CD4-positive, alpha-beta T cell treated with Interleukin-17A for 1 hour (primary cell): ENCODE data around the gene GSDMA.

Experiments used
- DNase-seq: peaks from one replicate; pipeline ENCODE4 v3.0.0-alpha.2; 2020

The GSDMA gene

DNA sequence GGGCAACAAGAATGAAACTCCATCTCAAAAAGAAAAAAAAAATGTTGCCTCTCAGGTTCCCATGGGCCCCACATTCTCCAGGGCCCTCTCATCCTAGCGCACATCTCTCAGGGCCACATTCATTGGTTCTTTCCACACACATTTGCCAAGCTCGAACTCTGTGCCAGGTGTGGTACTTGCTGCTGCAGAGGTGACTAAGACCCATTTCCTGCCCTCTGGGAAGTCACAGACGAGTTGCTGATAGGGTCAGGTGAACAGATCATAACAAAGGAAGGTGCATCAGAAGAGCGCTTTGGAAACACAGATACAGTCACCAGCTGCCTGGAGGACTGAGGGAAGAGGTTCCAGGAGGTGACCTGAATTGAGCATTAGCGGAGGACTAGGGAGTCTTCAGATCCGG lies 1.0 kb downstream of the GSDMA start:
- peak; percentile 41 for DNase-seq

DNA sequence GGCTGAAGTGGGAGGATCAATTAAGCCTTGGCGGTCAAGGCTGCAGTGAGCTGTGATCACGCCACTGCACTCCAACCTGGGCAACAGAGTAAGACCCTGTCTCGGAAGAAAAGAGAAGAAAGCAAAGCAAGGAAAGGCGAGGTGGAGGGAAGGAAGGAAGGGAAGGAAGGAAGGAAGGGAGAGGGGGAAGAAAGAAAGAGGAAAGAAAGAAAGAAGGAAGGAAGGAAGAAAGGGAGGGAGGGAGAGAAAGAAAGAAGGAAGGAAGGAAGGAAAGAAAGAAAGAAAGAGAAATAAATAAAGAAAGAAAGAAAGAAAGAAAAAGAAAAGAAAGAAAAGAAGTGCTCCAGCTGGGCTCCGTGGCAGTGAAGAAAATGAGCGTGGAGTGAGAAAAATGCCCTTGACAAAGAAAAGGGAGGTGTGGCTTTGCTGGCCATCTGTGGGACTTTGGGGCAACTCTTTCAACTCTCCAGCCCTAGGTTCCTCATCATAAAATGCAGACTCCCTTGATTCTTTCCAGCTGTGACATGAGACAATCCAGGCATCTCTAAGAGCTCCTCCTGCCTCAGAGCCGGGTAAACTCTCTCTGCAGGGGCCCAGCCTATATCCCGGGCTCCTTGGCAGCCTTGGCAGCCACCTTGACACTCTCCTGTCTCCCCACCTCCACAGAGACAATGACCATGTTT lies 2.4 kb downstream of the GSDMA start:
- DNase-seq = no peak

DNA sequence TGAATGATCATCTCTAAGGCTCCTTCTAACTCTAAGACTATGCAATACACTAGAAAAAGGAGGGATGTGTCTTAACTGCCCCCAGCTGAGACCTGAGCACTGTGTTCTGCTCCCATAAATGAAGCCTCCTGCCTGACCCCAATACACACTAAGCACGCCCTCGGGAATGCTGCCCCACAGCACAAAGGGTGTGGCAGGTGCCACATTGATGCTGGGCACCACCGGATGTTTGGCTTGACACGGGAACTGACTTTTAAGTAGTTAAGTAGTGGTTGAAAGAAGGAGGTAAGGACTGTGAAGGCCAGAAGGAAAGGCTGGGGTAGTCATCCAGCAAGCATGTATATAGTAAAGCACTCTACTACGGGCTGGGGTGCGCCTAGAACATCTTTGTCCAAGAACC lies 4.0 kb downstream of the GSDMA start:
- no peak for DNase-seq

DNA sequence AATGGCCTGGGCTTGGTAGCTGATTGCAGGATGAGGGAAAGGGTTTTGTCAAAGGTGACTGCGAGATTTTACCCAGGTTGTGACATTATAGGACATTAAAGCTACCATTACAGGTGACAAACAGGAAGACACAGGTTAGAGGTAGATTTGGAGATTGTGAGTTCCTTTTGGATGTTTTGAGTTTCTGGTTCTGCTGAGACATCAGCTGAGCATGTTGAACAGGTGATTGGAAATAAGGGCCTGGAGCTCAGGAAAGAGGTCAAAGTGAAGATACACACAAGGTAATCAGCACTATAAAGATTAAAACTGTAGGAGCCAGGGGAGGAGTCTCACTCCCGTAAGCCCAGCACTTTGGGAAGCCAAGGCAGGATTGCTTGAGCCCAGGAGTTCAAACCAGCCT lies 6.0 kb downstream of the GSDMA start:
- DNase-seq = no peak

DNA sequence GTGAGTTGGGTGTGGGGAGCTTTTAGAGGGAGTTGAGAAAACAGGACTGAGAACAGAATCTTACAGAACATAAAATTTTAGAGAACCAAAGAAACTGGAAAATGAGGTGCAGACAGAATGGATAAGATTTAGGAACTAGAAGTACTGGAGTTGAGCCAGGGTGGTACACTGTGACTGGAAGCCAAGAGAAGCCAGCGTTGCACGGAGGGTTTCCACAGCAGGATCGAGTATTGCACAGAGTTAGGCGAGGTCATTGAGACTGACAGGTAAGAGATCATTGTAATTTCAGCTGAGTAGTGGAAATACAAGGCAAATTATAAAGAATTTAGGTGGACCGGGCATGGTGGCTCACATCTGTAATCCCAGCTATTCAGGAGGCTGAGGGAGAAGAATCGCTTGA lies 6.6 kb downstream of the GSDMA start:
- no peak for DNase-seq

DNA sequence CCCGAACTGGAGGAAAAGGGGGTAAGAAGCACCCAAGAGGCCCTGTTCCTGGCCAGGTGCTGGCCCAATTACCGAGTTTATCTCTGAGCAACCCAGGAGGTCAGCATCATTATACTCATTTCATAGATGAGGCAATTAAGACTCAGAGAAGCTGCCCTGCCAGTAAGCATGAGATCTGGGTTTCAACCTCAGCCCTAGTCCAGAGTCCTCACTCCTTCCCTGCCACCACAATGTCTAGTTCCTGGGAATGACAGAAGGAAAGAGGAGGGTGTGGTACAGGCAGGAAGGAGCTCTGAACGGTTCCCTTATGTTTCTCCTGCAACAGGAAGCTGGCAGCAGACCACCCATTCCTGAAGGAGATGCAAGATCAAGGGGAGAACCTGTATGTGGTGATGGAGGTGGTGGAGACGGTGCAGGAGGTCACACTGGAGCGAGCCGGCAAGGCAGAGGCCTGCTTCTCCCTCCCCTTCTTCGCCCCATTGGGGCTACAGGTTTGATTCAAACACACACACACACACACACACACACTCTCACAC lies 7.4 kb downstream of the GSDMA start:
- no peak for DNase-seq

DNA sequence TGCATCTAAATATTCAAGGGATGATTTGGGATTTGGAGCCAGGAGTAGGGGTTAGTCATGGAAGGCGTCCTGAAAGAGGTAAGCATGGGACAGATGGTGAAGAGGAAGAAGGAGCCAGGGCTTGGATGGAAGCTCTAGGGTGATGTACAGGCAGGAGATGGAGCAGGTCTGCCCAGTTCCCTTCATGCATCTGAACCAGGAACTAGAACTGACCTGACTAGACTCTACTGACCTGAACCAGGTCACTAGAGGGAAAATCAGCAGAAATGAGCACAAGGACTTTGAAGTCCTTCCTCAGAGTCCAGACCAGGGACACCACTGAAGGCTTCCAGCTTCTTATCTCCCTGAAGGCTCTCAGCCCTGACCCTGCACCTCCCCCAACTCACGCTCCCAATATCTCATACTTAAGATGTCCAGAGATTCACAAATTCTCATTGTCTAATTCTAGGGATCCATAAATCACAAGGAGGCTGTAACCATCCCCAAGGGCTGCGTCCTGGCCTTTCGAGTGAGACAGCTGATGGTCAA lies 8.3 kb downstream of the GSDMA start:
- DNase-seq = no peak

DNA sequence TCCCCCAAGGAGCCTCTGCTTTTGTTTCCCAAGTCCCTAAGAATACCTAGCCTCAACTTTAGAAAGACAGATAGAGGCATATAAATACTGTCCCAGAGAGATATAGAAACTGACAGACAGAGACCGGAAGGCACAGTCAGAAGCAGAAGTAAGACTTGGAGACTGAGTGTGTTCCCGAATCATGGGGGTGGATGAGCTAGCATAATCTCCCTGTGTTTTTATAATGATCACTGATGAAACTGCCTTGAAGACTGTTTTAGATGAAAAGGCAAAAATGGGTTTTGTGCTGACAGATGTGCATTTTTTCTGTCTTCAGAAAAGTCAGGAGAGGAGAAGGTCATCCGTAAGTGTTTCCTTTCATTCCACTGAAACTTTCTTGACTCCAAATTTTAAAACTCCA lies 9.5 kb downstream of the GSDMA start:
- no peak for DNase-seq

DNA sequence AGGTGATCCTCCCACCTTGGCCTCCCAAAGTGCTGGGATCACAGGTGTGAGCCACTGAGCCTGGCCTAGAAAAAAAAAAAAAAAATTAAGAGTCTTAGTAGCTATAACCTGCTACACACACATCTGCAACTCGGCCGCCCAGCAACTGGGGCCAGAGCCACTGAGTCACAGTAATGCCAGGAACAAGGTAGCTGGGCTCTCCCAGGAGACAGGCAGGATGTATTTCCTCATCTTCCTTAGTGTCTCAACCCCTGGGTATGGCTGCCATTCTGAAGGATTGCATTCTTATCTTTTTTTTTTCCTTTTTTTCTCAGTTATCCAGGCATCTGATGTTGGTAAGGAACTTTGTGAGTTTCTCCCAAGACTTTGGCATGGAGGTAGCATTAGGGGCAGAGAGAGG lies 10.7 kb downstream of the GSDMA start:
- no peak for DNase-seq

DNA sequence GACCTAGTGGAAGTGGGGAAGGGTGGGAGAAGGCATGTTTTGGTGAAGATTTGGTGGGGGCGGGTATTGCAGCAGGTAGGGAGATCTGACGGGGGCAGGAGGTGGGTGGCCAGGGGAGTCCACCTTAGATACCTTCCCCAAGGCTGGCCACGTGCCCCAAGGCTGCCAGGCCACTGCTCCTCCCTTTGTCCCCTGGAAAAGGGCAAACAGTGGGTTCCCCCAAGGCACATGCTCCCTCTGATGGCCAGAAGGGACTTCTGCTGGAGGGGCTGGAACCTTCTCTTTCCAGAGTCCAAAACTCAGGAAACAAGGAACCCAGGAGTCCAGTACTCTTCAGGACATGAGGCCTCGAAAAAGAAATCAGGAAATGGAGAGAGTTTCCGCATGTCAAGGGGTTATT lies 11.6 kb downstream of the GSDMA start:
- no peak for DNase-seq

DNA sequence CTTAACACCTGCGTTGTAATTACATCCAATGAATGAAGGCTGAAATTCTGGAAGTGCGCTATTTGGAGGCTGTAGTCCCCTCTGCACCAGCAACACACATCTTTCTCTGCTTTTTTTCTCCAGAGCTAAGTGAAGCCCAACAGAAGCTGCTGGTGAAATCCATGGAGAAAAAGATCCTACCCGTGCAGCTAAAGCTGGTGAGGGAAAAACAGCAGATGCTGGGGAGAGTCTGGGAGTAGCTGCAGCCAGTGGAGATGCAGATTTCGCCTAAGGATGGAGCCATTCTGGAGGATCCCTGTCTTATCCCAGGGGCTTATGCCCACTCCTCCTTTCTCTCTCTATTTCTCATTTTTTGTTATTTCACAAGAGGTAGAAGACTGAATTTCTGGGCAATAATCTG lies 13.0 kb downstream of the GSDMA start:
- no peak for DNase-seq

DNA sequence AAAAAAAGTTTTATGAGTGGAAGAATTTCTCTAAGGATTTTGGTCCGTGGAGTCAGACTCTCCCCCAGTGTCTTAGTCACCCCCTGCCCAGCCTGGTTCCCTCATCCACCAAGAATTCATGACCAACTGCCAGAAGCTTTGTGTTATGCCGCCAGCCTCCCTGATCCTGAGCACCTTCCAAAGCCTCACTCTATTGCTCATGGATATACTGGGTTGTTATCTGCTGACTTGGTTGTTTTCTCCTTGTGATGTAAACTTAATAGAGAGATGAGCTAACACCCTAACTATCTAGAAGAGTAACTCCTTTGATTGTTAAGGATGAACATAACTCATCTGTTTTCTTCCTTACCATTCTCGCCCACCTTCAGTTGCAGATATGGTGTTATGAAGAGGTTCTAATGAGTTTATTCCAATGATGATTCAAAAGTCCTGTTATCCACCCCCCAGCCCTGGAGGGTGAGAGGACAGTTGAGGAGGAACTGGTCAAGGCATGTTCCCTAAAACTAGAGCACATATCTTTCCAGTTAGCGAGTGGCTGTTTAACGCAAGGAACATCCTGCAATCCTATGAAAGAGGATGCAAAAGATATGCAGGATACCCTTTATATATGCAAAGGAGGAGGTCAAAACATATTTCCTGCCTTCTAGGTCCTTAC lies 16.3 kb downstream of the GSDMA start:
- no peak for DNase-seq

DNA sequence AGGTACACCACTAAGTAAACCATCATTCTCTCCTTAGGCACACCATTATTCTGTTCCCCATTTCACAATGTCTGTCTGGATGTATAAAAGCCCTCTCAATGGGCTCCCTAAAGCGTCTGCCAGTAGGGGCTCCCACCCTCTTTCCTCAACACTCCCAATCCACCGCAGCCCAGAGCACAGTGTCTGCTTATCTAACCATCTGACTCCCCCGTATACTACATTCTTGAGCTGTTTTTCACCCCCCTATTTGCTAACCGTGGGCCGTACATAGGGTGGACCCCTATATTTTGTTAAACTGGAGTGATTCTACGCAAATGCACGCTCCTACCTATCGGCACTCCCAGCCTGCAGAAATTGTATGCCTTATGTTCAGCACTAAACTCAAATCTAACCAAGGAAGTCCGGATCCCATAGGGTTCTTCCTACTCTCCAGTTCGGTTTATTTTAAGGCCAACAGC lies 17.1 kb downstream of the GSDMA start:
- no peak for DNase-seq

DNA sequence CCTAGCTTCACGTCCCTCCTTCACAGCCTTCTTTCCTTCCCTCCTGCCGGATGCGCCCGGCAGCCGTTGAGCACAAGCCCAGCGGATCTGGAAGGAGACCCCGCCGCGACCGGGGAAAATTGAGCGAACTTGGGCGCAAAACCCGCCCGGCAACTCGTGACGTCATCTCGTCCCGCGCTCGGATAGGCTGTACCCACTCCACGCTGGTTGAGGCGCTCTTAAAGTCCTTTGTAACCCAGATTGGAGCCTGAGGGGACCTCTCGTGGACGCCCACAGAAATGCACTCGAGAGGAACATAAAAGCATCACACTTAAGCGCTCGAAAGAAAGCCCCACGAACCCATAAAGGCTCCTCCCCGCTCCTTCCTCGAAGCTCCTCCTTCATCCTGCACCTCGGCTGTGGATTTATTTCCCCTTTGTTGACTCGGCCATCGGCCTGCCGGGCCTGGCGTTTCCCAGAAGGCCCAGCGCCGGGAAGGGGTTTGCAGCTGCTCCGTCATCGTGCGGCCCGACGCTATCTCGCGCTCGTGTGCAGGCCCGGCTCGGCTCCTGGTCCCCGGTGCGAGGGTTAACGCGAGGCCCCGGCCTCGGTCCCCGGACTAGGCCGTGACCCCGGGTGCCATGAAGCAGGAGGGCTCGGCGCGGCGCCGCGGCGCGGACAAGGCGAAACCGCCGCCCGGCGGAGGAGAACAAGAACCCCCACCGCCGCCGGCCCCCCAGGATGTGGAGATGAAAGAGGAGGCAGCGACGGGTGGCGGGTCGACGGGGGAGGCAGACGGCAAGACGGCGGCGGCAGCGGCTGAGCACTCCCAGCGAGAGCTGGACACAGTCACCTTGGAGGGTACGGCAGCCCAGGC lies 17.8 kb downstream of the GSDMA start, which contains the start of gene PSMD3:
TSS of gene PSMD3 (plus strand) at position 457 of the 856 bp plus-strand sequence. CDS start at position 621, 164 bp downstream.
- peak; percentile 100 for DNase-seq

DNA sequence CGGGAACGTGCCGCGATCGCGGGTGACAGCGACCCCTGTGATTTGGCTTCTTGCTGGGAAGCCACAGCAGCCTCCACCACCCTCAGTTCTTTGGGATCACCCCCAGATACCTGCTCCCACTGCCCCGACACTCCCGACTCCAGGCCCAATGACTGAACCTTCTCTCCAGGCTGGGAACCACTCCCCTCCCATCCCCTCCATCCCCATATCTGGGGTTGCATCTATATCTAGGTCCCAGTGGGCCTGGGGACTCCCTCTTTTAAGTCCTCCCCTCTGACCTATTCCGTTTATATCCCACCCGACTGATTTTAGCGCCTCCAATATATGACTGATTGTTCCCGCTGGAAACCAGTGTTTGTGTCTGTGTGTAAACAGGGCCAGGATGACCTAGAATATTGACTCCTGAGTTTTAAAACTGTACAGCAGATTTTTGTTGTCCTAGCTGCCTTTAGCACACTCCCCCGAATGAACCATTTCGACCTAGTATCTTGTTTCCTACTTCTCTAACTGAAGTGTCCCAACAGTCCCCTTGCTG lies 18.5 kb downstream of the GSDMA start:
- no peak for DNase-seq

DNA sequence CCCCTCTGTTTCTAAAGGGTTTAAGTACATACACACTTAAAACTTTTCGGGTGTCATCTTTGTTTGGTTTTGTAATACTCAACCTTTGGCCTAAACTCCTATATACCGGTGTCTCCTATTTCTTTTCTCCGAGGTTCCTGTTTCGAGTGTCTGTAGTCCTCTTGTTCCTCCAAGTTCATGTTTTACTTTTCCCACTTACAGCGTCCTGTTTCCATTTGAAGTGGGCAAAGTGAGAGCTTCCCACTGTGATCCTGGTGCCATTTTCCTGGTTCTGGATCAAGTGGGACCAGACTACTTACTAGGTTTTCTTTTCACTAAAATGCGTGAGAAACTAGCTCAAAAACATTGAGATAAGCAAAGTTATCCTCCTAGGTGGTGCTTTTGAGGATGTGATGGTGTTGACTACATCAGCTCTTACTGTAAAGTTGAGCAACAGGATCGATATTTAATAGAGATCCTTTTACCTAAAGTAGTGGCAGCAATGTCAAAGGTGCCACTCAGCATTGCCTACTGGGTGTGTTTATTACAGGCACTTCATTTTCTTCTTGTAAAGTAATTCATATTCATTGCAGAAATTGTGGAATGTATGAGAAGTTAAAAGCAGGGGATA lies 19.1 kb downstream of the GSDMA start:
- peak; percentile 6 for DNase-seq

DNA sequence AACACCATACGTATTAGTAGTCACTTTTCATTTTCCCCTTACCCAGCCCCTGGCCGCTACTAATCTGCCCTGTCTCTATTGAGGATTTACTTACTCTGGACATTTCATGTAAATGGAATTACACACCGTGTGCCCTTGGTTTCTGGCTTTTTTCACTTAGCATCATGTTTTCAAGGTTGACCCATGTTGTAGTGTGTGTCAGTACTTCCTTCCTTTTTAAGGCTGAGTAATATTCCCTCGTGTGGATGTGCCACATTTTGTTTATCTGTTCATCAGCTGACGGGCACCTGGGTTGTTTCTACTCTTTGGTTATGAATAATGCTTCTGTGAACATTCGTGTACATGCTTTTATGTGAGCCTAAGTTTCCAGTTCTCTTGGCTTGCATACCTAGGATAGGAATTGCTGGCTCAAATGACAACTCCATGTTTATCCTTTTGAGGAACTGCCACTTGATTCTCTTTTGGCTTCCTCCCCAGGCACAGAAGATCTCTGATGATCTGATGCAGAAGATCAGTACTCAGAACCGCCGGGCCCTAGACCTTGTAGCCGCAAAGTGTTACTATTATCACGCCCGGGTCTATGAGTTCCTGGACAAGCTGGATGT lies 25.5 kb downstream of the GSDMA start:
- DNase-seq = no peak

DNA sequence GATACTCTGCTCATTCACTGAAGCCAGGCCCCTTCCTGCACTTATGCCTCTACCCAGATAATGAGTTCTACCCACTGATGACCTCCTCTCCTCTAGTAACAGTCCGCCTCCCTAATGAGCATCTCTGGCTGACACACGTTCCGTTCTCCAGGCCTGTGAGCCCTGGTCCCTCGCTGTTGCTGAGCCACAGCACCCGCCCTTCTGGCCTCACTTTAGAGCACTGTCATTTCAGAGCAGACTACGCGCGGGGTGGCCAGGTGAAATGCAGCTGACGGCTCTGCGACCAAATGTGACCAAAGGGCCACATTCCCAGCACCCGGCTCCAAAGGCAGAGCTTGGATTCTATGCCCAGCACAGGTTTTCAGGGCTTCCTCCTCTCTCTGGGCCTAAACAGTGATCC lies 31.6 kb downstream of the GSDMA start:
- DNase-seq = no peak

DNA sequence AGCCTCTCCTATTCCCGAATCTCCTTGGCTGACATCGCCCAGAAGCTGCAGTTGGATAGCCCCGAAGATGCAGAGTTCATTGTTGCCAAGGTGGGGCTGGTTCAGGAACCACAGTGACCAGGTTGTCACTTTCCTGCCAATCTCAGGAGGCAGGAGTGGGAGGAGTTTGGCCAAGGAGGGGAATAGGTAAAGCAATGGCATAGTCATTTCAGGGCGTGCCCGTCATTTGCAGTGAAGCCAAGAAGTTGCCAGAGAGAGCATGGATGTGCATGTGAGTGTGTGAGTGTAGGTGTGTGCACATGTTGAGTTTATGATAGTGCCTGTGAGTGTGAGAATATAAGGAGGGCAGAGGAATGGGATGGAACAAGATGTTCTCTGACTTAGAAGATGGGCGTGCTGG lies 32.6 kb downstream of the GSDMA start:
- DNase-seq = no peak

DNA sequence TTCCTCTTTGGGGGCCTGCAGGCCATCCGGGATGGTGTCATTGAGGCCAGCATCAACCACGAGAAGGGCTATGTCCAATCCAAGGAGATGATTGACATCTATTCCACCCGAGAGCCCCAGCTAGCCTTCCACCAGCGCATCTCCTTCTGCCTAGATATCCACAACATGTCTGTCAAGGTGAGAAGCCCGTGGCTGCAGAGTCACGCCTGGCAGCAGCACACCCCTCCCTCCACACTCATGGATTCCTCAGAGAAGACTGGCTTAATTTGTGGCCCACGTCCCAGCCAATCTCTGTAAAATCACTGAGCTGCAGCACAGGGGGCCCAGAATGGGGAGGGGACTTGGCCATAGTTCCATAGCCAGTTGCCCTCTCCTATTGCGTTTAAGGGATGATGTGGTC lies 33.4 kb downstream of the GSDMA start:
- no peak for DNase-seq

DNA sequence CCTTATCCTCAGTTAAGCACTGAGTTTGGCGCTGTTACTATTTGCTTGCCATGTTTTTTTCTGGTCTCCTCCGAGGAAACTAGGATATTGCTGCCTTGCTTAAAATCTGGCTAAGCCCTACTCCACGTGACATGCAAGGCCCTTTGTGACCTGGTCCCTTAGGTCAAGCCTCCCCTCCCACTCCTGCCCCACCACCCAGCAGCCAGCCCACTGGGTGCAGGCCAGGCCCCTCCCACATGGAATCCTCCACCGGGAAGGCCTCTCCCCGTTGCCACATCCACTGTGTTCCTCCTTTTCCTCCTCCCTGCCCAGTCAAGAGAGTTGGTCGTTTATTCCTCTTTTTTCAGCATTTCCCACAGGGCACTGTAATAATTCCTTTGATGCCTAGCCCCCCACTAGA lies 34.0 kb downstream of the GSDMA start:
- no peak for DNase-seq

DNA sequence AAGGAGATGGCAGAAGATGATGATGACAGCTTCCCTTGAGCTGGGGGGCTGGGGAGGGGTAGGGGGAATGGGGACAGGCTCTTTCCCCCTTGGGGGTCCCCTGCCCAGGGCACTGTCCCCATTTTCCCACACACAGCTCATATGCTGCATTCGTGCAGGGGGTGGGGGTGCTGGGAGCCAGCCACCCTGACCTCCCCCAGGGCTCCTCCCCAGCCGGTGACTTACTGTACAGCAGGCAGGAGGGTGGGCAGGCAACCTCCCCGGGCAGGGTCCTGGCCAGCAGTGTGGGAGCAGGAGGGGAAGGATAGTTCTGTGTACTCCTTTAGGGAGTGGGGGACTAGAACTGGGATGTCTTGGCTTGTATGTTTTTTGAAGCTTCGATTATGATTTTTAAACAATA lies 34.7 kb downstream of the GSDMA start:
- no peak for DNase-seq
